GM18505 (cell line): ENCODE results near the gene SRMS.
A peak's percentile ranks its signal among the peaks of the same experiment; 100 is the strongest.
"Not testable (repeated sequence)": the region's sequence is repeated elsewhere in the genome, so short reads cannot be mapped to it uniquely, and the experiment has no call there.

ENCODE experiments used
- ATAC-seq: cut with Tn5 transposase; IDR thresholded peaks from one replicate; pipeline ENCODE4 v1.9.1; 2021; ENCODE audit not compliant: unreplicated experiment
- POLR2A ChIP-seq: IDR thresholded peaks from 4 replicates; pipeline ENCODE4 v1.6.1; 2011; ENCODE audit warnings: borderline replicate concordance; ENCODE audit not compliant: insufficient read depth, insufficient read length; ENCODE audit errors: extremely low read depth

SRMS gene

GRCh38 chr20:63573647-63574131 lies 26.1 kb upstream of the SRMS start:
- no peak for TF ChIP-seq POLR2A
- no peak for ATAC-seq

GRCh38 chr20:63572788-63573646 lies 25.5 kb upstream of the SRMS start:
- no peak for ATAC-seq

GRCh38 chr20:63572071-63572787 lies 24.7 kb upstream of the SRMS start:
- no peak for TF ChIP-seq POLR2A
- ATAC-seq: no peak

More at GRCh38 chr20:63572788-63573646, 25.5 kb upstream of the SRMS start:
- no peak for TF ChIP-seq POLR2A

GRCh38 chr20:63571087-63571478 lies 23.5 kb upstream of the SRMS start:
- ATAC-seq: not testable (repeated sequence)

- no peak for ATAC-seq
- no peak for TF ChIP-seq POLR2A
Measured at GRCh38 chr20:63570281-63571086, 22.9 kb upstream of the SRMS start.

GRCh38 chr20:63568986-63569949 lies 21.7 kb upstream of the SRMS start:
- ATAC-seq: no peak
- TF ChIP-seq POLR2A: peak; percentile 30

- peak; percentile 34 for TF ChIP-seq POLR2A
- ATAC-seq: peak; percentile 33
Measured at GRCh38 chr20:63568170-63568981, 20.8 kb upstream of the SRMS start.

GRCh38 chr20:63567386-63568169 lies 20.0 kb upstream of the SRMS start:
- ATAC-seq: peak; percentile 42
- peak; percentile 8 for TF ChIP-seq POLR2A

GRCh38 chr20:63567136-63567385 lies 19.5 kb upstream of the SRMS start:
- peak; percentile 12 for ATAC-seq
- no peak for TF ChIP-seq POLR2A

GRCh38 chr20:63566395-63567135 lies 19.0 kb upstream of the SRMS start:
- no peak for TF ChIP-seq POLR2A
- no peak for ATAC-seq

GRCh38 chr20:63565699-63566335 lies 18.3 kb upstream of the SRMS start:
- TF ChIP-seq POLR2A: no peak
- no peak for ATAC-seq
